Glomerular visceral epithelial cell (primary cell): ENCODE results near the gene CLEC2B.
"Not testable (repeated sequence)": the region's sequence is repeated elsewhere in the genome, so short reads cannot be mapped to it uniquely, and the experiment has no call there.

Source experiments
- DNase-seq: peaks from one replicate; pipeline ENCODE4 v3.0.0-alpha.2; 2016; ENCODE audit errors: extremely low spot score

The CLEC2B gene

DNA sequence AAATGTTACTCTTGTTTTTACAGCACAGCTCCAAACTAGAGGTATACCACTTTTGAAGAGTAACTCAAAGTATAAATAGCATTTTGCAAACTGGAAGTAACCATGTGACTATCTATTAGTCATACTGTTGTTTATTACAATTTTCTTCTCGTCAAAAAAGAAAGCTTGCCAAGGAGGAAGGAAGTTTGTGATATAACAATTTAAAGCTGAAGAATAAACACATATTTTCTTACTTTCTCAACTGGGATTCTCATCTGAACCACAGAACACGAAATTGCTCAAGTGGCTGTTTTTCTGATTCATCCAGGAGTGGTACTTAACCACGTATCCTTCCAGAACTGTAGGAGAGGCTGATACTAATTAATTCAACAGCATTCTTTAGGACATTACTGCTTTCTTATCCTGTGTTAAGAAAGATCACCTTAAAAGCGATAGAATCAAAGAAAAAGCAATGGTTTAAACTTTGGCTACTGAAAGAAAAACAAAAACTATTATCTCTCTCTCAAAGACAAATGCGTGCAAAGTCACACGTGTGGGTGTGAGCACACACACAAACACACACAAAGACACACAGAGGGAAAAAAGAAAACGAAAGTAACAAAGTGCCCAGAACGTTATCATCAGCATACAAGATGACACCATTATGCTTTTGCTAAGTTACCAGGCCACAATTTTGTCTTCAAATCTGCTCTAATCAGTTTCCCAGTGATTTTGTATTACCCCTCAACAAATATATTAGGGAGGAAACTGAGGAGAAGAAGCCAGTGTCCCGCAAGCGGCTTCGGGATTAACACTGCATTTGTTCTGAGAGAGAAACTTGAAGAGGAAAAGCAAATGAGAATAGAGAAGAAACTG is at the start of gene CLEC2B:
Gene CLEC2B (minus strand): TSS at position 48 of the 855 bp plus-strand sequence.
- peak; percentile 1 for DNase-seq

GRCh38 chr12:9911708-9912107 is 42.6 kb upstream of the CLEC2B start:
- no peak for DNase-seq

GRCh38 chr12:9910716-9911421 is 41.7 kb upstream of the CLEC2B start:
- no peak for DNase-seq

- no peak for DNase-seq
These were observed 40.6 kb upstream of the CLEC2B start for GRCh38 chr12:9909724-9910123.

DNA sequence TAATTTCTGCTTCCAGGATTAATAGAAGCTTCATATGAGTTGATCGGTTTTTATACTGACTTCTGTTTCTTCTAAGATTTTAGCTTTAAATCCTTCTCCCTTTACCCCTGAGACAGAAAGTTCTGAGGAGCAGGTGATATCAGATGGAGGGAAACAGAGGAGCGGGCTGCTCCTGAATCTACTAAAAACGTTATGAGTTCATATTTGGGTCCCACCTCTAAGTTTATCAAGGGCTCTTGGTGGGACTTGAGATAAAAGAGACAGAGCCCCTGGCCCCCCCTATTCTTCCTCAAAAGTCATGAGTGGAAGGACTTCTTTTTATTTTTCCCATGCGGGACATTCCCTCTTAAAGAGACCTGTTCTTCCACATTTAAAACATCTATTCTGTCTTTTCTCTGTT is 39.2 kb upstream of the CLEC2B start:
- DNase-seq: no peak

DNA sequence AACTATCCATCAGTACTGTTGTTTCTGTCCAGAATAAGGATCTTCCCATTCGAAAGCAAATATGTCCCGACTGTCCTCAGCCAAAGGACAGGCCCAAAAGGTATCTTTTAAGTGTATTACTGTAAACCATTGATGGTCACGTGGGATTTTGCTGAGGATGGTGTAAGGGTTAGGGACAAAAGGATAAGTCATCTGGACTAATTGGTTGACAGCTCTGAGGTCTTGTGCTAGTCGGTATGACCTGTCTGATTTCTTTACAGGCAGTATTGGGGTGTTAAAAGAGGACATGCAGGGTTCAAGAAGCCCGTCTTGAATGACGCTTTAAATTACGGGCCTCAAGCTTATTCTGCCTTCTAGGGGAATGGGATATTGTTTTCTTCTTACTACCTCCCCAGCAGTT is 38.6 kb upstream of the CLEC2B start:
- DNase-seq: no peak

DNA sequence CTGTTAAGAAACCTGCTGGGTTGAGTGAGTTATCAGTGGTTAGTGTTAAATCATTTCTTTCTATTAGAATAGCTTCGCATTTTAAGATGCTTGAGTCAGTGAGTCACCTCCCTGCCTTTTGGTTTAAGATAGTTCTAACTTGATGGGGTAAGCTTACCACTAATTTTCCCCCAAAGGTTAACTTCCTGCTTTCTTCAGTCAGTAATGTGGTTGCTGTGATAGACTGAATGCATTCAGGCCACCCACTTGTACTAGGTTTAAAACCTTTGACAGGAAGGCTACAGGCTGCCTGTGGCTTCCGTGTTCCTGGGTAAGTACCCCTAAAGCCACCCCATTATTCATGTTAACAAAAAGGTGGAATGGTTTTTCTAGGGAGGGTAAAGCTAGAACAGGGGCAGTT is 37.7 kb upstream of the CLEC2B start:
- DNase-seq: no peak

DNA sequence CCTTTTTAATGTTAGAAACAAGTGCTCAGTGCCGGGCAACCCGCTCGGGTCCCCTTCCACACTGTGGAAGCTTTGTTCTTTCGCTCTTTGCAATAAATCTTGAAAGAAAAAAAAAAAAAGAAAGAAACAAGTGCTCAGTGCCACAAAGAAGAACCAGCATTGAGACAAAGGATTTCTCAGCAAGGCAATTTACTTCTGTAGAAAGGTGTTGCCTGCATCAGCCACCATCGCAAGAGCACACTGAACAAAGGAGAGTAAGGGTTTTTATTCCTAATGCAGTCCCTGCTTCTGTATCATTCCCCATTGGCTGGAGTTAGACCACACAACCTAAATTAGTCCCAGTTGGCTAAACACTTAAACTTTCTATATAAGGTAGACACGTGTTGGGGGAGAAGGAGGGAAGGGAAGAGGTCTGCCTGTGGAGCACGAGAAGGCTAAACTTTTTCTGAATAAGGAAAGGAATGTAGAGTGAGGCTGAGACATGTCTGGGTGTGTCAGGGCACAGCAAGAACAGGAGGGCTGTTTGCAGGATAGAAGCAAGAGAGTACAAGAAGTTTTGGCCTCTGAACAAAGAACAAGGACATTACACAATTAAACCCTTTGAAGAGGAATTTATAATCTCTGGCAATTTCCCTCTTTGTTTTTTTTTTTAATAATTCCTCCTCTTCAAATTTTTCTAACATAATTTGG is 33.5 kb upstream of the CLEC2B start:
- DNase-seq: no peak

- DNase-seq: no peak
These were observed 31.8 kb upstream of the CLEC2B start for GRCh38 chr12:9900930-9901329.

DNA sequence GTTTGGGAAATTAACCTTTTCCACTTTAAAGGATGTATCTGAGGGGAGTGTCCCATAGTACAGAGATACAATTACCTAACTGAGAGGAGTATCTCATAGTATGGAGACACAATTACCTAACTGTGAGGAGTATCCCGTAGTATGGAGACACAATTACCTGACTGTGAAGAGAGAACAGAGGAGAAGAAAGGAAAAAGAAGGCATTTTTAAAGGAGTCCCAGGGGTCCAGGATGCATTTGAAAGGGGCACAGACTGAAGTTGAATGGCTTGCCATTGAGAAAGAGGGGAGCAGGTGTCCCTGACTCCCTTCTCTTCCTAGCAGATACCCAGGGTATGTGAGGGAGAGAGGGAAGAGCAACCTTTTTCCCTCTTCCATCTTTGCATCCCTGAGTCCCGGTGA is 30.1 kb upstream of the CLEC2B start:
- DNase-seq: no peak

DNA sequence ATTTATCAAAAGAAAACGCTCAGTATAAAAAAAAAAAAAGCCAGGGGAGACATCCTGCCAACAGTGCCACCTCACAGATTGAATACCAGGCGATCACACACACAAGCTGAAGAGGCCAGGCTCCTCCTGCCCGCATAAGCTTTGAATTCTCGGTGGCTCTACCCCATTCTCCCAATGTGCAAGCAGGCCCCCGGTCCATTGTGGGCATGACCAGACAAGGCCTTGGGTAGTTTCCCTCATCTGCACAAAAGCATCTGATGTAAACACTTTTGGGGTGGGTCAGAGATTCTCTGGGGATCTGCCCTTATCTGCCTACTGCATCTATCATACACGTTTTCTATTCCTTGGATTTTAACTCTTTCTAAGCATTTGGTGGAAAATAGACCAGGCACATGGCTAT is 28.4 kb upstream of the CLEC2B start:
- no peak for DNase-seq

DNA sequence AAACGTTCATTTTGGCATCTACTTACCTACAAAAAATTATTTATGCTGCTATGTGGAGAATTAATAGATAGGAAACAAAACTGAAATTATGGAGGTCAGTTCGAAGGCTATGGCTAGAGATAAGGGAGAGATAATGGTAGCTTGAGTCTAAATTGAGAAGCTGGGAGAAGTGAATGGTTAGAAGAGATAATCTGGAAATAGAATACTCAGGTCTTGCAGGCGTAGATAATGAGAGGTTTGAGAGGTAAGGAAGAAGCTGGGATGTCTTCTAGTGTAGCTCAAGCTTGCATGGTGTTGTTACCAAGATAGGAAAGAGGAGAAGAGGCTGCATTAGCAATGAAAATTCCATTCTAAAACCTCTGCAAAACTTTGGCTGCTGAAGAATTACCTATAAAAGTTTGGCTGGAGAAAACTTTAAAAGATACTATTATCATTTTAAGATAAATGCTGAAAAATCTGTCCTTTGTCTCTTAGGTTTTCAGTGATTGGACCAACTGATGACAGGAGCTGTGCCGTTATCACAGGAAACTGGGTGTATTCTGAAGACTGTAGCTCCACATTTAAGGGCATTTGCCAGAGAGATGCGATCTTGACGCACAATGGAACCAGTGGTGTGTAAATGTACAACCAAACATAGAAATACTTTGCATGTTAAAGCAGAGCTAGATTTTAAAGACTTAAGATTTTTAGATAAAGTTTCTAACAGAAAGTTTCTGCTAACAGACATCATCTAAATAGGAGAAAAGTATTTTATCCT is 26.2 kb upstream of the CLEC2B start:
- DNase-seq: no peak

GRCh38 chr12:9888665-9889273 is 19.6 kb upstream of the CLEC2B start:
- DNase-seq: no peak

DNA sequence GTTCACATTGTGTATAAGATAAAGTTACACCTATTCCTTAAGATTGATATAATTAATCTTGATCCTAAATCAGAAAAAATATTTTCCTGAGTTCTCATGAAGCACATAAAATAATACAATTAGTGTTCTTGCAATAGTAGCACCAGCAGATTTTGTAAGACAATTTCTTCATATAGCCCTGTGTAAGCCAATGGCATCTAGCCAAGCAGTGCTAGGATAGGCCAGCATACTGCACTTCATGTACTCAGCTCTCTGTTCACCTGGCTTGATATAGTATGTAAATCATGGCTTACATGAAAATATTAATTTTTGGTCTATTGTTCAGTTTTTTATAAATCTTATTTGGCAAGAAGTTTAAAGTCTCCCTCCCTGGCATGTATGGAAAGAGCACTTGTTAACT is 14.0 kb upstream of the CLEC2B start:
- DNase-seq: no peak

GRCh38 chr12:9881988-9882387 is 12.8 kb upstream of the CLEC2B start:
- DNase-seq: no peak

GRCh38 chr12:9881246-9881645 is 12.1 kb upstream of the CLEC2B start, which contains the start of gene KLRF2:
Gene KLRF2, plus strand, starts transcription at chr12:9881489. Its CDS starts 107 bp downstream, at chr12:9881596.
- DNase-seq: no peak

DNA sequence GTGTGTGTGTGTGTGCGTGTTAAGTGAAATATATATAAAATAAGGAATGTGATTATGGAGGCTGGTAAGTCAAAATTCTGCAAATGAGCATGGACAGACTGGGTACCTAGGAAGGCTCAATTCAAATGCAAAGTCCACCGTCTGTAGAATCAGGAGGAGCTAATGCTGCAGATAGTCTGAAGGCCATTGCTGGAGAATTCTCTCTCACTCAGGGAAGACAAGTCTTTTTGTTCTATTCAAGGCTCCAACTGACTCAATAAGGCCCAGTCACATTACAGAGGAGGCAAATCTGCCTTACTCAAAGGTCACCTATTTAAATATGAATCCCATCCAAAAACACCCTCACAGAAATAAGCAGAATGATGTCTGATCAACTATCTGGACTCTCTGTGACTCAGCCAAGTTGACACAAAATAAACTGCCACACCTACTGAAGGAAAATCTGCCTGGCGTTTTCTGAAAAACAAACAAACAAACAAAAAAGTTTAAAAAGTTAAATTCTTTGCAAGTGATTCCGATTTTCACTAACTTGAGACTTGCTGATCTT is 11.5 kb upstream of the CLEC2B start:
- no peak for DNase-seq

GRCh38 chr12:9876120-9876519 is 7.0 kb upstream of the CLEC2B start:
- not testable (repeated sequence) for DNase-seq

DNA sequence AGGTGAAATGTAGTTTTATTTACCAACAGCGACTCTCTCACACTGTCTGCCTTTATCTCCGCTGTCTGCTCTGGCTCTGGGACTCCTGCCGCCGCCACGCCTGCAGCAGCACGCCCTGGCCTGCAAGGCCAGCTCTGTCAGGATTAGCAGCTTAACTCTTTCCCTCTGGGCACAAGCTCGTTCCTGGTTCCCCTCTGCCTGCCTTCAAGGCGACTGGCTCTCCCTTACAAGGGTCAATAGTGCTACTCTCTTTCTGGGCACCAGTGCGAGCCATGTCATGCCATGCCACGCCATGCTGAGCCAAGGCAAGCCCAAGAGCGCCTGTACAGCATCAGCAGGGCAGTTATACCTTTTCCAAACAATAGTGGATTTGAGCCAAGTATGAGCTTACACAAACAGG is 3.6 kb upstream of the CLEC2B start:
- no peak for DNase-seq

DNA sequence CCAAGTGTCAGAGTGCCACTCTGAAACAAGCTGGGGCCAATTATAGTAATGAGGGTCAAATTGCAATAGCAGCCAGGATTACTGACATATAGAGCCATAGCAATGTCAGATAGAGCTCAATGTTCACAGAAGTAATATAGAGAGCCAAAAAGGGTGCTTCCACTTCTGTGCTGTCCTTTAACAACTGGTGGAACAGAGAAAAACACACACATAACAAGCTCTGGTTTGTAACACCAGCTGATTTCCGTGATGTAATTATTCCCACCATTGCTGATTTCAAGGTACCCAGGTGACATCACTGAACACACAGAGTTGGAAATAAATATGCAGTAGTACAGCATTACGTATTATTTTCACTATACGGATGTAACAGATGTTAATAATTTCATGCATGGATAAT is 3.0 kb upstream of the CLEC2B start:
- DNase-seq: no peak

DNA sequence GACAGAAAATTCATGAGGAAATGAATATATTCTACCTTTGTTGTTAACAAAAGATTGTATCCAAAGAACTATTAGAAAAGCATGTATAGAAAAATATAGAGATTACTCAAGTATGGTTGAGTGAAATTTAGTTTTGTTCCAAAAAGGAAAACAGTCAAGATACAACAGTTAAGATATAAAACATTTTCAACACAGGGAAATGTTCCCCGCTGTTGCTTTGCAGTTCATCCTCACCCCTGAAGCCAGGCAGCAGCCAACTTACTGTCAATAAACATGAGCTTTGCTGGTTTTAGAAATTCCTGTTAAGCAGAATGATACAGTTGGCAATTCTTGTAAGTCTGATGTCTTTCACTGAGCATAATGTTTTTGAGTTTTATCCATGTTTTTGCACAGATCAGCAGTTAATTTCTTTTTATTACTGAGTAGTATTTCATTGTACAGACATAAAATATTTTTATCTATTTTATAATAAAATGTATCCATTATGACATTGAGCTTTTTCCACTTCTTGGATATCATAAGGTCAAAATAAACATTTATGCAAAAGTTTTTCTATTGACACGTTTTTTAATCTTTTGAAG is 1.2 kb upstream of the CLEC2B start:
- no peak for DNase-seq
